Measurements from ENCODE around the gene PIP4K2A.

The PIP4K2A gene

DNA sequence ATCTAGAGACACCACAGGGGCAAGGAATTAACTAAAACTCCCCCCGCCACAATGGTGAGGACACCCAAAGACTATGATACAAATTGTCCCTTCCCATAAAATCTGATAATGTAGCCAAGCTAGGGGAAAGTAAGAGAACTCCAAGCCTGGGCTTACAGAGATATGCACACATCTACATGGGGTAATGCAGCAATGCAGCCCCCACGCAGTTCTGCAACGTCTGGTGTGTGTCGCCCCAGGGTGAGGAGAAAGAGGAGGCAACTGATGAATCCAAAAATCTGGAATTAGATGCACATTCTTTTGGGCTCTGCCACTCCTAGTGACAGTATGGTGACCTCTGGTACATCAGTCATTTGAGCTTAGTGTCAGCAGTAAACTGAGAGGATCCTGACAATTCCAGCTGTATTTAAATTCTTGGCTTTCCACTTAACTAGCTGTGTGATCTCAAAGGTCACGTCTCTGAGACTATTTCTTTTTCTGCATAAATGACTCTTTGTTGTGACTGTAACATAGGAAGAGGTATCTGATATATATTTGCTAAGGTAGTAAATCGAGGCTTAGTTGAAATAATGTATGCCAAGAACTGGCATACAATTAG, 51.5 kb downstream of the PIP4K2A start:
- DNase-seq: no peak

DNA sequence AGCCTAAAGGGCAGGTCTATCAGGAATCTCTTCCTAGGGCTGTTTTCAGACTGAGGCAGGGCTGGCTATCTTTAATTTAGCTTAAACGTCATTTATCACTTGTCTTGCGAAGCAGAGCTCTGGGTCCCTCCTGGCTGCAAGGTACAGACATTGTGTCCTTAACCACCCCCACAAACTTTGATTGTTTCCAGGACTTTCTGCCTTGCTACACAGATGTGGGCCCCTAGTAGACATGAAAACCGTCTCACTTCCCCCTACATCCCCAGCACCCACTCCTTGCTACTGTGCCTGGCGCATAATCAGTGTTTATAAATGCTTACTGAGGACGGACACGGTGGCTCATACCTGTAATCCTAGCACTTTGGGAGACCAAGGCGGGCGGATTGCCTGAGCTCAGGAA, 54.5 kb downstream of the PIP4K2A start:
- no peak for DNase-seq

DNA sequence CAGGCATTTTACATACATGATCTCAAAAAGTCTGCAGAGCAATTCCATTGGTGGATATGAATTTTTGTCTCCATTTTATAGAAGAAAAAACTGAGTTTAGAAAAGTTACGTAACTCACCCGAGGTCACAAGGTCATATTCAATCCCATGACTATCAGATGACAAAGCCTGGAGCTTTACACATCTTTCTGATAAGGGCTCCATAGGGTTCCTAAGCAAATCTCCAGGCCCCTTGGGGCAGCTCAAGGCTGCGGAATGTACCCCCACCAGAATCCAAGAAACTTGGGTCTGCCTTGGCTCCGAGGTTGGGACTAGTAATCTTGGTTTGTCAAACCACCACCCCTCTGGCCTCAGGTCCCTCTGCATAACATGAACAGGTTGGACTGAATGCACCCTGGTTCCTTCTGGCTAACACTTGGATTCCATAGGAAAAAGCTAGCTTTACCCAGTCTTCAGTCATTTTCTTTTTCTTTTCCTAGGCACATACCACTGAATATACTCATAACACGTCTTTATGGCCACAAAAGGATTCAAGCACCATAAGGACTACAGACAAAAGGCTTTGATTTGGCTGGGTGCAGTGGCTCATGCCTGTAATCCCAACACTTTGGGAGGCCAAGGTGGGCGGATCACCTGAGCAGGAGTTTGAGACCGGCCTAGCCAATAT, 55.5 kb downstream of the PIP4K2A start:
- no peak for DNase-seq

DNA sequence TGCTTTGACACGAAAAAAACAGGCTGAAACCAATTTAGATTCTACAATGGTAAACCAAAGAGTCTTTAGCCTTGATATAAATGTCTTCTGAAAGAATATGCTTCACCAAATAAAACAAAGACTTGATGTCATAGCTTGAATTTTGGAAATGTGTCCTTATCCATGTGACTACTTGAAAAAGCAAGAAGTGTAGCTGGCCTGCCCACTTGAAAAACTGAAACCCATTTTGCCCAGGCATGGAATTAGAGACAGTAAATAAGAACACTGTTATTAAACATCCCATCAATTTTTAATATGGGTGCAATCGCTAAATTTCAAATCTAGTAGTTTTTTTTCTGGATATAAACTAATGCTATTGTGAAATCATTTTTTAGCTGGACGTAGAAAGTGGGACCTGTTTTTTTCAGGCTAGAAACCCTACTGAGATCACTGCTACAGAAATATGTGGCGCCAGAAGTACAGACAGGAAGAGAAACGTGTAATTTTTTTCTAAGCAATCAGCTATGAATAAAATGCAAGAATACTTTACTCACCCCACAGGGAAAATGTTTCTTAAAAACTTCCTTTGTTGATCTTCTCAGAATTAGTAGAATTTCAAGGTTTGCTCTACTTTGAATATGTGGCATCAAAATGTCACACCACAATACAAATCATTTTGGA, 56.7 kb downstream of the PIP4K2A start:
- no peak for DNase-seq

DNA sequence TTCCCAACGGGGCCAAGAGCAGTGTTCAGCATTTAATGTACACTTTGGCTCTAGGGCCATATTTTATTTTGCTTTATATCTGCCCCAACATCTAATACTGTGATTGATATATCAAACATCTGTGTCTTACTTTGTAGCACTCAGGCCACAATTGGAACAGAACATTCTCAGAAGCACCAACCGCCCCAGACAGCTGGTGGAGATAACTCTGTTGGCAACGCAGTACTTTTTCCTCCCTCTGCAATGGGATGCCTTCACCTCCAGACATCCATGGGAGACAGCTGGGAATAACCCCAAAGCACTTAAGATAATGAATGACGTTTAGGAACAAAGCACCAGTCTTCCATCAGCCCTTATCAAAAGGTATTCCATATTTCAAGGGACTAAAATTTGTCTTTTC, 57.4 kb downstream of the PIP4K2A start:
- DNase-seq: no peak

DNA sequence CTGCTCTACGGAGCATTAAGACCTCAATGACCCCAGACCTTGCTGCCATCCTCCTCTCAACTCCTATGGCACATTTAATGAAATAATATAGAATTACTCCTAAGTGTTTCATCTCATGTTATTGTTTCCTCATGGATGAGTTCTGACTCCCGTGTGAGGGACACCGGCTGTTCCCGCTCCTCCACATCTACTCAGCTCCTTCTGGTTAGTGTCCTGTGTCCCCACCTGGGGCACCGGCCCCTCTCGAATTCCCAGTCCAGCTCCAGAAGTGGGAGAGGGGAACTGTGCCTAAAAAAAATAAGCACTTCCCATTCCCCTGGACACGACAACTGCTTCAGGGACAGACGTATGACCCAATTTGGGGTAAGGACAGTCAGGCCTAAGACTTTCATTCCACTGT, 58.3 kb downstream of the PIP4K2A start:
- no peak for DNase-seq

DNA sequence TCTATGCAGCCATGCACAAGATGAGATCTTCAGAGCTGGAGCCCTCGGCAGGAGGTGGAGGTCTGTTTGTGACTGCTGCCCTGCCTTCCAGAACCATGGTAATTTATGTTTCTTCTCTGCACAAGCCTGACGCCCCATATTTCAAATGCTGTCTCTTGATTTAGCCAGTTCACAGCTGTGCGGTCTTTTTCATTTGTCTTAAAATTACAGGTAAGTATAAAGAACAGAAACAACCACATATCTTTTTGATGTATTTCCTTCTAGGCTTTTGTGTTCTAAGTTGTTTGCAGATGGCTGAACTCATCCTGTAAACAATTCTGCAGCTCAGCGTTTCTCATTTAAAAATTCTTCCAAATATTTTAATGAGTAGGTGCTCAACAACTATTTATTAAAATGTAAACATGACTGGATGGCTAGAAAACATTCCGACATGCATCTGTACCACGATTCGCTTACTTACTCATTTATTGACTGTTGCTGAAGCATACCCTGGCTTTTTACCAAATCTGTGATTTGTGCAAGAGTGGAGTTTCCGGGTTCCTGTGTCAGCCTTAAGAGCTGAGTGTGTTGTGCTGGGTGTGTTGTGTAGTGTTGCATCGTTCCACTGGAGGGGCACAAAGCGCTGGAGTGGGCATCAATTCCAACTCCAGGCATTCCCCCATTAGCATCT, 58.9 kb downstream of the PIP4K2A start:
- no peak for DNase-seq

DNA sequence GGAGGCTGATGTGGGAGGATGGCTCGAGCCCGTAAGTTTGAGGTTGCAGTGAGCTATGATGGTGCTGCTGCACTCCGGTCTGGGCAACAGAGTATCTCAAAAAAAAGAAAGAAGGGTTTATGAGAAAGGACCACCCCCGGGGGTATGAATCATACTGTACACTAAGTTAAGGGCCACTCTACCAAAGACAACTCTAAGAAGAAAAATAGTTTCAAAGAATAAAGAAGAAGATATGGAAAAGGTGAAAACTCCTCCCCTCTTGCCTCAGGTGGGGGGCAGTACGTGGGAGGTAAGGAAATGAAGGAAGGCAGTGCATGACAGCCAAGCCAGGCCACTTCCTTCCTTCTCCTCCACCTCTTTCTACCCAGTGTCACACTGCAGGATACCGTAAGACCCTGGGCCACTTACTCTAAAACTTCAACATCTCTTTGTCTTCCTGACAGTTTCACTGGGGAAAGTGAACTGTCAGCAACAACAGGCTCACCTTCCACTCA, 61.3 kb downstream of the PIP4K2A start:
- DNase-seq: no peak

DNA sequence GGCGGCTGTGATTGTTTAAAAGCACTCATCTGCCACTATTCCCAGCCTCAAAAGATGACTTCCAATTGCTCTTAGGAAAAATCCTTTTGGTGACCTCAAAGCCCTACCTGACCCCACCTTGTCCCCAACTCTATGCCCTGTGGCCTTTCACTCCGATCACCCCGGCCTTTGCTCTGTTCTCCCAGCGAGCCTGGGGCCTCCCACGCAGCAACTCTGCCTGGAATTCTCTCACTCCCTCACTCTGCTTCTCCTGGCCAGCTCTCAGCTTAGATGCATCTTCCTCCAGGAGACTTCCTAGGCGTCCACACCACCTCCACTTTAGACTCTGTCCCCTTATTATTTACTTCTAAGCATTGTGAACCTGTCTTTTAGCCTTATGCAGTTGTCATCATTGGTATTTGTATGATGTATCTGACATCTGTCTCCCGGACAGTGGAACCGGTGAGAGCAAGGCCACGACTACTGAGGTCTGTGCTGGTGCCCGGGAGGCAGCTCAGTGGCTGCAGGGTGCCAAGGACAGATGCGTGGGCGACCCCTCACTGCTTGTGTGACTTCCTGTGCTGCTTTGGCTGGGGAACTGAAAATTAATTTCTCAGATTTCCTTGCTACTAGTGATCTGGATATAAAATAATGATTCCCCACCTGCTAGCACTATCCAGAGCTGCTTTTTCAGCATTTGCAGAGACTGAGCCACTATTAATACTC, 63.0 kb downstream of the PIP4K2A start:
- no peak for DNase-seq

DNA sequence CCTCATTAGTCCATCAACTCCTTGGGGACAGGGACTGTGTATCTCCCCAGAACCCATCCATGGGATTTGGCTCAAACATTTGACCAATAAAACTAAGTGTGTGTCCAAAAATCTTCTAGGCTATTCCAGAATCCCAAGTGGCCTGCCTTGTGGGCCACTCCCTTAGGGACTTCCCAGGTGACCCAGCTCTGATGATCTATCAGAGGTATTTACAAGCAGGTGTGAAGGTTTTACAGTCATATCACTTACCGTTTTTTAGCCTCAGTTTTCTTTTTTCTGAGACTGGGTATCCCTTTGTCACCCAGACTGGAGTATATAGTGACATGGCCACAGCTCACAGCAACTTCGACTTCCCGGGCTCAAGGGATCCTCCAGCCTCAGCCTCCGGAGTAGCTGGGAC, 64.4 kb downstream of the PIP4K2A start:
- DNase-seq: no peak

DNA sequence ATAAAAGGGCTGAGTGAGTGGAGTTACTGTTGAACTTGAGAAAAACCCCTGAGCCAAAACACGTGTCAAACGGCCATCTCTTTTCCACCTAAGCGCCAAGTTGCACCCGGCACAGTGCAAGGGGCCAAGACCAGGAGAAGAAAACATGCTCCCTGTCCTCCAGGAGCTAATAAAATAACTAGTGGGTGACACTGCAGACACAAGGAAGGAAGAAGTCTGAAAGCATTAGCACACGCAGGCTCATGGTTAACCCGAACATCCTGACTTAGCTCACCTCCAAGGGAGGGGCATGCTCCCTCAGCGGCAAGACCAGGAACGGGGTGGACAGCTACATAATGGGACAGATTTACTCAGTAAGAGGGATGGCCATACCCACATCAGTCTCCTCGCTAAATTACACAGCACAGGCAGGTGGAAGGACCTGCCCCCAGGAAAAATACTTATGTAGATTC, 65.0 kb downstream of the PIP4K2A start:
- DNase-seq: no peak

DNA sequence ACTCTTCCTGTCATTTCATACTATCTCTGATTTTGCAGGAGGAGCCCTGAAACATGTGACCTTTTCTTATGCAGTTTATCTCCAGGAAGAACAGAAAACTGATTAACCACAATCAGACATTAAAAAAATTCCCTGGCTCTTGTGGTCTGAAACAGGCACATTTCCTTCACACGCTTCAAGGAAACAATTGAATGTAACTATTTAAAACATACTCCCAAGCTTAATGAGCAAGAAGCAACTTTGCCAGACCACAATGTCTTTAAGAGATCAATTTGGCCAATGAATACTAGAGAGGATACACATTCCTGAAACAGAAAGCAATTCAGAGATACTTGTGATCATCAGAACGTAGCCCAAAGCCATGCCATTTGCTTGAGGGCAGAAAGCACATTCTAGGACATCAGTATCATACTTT, 65.8 kb downstream of the PIP4K2A start:
- no peak for DNase-seq

DNA sequence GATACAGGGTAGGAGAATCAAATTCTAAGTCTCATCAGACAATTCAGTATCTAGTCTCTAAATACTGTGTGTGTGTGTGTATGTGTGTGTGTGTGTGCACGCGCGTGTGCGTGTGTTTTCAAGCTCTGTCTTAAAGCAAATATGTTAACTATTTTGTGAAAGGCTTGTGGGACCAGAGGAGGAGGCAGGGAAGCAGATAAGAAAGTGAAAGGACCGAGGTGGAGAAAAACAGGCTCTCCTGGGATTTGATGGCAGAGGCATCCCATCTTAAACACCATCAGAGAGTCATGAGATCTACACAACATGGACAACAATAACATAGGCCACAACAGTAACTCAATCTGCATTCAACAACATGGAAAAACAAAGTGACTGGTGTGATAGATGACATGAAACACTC, 67.1 kb downstream of the PIP4K2A start:
- DNase-seq: no peak

DNA sequence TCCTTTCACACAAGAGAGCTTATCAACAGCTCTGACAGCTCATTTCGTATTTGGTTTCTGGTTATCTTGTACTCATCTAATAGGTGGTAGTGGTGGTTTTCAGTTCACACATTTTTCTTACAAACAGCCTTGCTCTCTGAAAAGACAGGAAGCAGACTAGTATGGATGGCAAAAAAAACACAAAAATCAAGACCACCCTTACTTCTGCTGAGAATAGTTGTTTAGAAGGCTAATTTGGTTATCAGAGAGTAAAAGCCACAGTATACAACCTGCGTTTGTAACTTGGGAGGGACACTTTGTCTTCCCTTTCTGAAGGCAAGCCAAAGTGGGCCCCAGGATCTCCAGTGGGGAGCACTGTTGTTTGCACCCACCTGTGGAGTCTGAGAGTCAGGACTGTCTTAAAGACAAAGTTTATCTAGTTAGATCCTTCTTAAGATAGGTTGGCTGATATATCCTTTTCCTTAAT, 68.0 kb downstream of the PIP4K2A start:
- no peak for DNase-seq

DNA sequence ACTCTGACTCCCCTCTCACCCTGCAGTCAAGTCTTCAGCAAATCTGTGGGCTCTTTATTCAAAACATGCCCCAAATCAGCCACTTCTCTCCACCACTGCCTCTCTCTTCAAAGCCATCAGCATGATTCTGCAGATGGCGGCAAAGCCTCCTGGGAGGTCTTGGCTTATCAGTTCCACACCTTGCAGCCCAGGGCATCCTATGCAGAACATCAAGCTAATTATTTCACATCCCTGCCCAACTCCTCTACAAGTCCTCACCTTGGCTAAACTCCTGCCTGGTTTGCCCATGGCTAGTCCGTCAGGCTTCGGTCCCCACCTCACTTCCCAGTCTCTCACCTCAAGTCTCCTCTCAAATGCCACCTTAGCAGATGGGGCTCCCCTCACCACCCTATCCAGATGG, 70.2 kb downstream of the PIP4K2A start:
- no peak for DNase-seq

DNA sequence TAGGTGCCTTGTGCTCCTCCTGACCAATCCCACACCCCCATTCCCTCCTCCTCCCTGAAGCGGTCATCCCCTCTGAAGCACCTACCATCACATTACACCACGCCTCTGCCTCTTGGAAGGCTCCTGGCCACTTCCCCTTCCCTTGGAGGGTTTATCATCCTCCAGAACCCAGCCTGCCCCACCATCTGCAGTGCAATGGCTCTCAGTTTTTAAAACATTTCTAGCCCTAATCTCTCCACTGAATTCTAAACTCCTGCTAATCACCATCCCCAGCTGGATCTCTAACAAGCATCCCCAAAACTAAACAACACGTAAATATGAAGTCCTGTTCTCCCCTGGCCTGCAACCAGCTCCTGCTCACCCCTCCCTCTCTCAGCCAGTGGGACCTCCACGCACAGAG, 70.6 kb downstream of the PIP4K2A start:
- DNase-seq: no peak

DNA sequence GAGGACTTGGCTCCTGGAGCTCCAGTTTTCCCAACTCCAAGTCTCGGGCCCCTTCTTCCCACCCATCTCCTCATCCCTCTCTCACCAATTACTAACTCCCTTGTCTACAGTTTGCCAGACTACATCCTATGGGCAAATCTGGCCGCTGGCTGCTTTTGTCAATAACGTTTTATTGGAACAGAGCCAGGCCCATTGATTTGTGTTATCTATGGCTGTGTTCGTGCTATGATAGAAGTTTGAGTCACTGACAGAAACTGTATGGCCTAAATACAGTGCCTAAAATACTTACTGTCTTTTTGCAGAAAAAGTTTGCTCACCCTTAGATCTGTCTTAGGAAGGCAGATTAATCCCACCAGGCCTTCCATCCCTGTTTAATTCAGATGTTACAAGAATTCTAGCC, 71.3 kb downstream of the PIP4K2A start:
- DNase-seq: no peak

DNA sequence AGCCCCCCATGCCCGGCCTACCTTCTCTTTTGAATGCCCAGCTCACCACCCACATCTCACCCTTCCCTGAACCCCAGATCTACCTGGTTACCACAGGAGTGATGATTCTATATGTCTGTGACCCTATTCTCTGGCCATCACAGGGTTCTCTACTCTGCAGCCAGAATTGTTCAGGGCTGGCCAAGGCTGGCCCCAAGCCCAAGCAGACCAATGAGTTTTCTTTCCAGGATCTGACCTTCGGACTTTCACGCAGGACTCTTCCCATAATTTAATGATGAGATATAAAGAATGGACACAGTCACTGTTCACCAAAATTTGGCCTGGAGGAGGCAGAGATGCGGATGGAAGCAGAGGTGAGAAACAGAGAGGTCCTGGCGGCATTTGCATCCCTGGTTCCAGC, 72.6 kb downstream of the PIP4K2A start:
- DNase-seq: no peak

DNA sequence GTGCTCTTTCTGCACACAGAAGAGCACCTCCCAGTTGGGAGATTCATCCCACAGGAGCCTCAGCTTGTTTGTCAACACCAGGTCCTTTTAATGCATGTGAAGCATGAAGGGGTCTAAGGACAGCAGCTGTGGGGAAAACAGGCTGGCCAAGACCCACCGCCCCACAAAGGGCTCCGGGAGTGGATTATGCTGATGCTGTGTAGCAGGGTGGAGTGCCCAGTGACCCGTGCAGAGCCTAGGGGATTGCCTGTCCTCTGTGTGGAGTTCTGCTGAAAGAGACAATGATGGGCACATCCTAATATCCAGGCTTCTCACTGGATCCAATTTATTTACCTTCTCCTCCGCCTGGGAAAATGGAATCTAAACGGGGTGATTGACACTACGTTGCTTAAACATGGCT, 74.0 kb downstream of the PIP4K2A start:
- no peak for DNase-seq

DNA sequence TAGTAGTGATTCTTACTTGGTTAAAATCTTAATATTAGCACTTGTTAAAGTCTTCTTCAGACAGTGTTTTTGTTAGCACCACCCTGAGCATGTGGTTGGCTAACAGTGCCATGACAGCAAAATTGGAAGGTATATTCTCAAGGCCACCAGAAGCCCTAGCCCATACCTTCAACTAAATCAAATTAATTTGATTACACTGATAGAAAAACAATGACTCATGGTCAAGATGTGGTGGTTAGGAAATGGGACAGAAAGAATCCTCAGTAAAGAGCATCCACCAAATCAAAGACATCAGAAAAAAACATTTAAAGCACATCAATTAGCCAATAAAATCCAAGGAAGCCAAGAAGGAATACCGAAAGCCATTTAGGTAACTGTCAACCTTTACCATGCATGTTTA, 75.5 kb downstream of the PIP4K2A start:
- DNase-seq: no peak

DNA sequence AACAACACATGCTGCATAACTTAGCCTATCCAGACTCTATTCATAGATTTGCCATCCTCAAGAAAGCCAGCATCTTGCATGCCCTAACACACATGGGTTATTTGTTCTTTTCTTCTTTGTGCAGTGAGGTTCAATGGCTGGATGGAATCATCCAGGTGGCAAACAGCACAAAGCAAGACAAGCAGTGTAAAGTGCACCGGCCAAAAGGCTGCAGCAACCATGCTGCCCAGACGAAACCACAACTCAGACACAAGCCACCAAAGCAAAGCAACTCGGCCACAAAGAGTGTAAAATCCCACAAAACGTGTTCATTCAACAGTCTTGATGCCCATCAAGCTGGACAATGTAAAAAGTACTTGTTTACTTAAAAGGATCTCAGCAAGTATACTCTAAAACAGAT, 76.9 kb downstream of the PIP4K2A start:
- DNase-seq: no peak

DNA sequence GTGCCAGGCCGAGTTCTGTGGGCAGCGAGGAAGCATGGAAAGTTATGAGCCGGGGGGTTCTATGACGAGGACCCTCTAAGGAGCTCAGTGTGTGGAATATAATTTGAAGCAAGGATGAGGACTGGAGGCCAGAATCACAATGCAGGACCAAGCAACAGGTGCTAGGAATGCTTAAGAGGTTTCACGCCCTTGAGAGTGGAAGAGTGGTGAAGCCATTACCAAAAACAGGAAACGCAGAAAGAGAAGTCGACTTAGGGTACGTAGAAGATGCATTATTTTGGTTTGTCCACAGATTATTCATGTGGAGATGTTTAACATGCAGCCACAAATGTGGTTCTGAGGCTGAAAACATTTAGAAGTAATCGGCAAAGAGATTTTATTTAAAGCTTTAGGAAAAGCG, 78.7 kb downstream of the PIP4K2A start:
- DNase-seq: no peak

All from NCI-H774 (cell line).